Right lobe of liver (tissue), 4 donors: ENCODE results near the gene USP37.

Experiments used
- POLR2A ChIP-seq: fragments of 450-650 bp; IDR thresholded peaks from one replicate; pipeline ENCODE4 v1.6.1; 2017; ENCODE audit warnings: antibody characterized with exemption, mild to moderate bottlenecking
- TF ChIP-seq, protein P1 (sequence below), 4 donors: fragments of 200-600 bp in 3 of 4; fragments of 450-650 bp in 1 of 4; IDR thresholded peaks; one replicate each; pipeline versions ENCODE4 v1.5.1 to v1.8.0; 2016 to 2022; ENCODE audit warnings: antibody characterized with exemption in 4 of 4, mild to moderate bottlenecking in 2 of 4
- donor health status: DM: no; HTN: no; CAD: no.
- donor health status: DM: no; HTN: no; CAD: no.
- donor health status: DM: no; HTN: yes; CAD: no.

DNA sequence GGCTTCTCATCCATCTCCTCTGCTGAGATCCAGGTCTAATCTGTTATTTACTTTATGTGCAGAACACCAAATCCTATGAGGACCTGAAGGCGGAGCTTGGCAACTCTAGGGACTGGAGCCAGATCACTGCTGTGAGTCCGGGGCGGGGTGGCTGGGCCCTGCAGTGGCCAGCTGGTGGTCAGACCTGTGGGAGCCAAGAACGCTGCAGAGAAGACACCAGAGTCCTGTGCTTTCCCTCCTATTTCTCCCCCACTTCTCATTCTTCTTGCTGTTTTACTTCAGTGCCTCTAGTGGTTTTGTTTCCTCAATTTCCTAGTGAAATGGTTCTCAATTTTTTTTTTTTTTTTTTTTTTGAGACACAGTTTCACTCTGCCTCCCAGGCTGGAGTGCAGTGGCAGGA, 129.6 kb downstream of the USP37 start:
- TF ChIP-seq, protein P1, sequence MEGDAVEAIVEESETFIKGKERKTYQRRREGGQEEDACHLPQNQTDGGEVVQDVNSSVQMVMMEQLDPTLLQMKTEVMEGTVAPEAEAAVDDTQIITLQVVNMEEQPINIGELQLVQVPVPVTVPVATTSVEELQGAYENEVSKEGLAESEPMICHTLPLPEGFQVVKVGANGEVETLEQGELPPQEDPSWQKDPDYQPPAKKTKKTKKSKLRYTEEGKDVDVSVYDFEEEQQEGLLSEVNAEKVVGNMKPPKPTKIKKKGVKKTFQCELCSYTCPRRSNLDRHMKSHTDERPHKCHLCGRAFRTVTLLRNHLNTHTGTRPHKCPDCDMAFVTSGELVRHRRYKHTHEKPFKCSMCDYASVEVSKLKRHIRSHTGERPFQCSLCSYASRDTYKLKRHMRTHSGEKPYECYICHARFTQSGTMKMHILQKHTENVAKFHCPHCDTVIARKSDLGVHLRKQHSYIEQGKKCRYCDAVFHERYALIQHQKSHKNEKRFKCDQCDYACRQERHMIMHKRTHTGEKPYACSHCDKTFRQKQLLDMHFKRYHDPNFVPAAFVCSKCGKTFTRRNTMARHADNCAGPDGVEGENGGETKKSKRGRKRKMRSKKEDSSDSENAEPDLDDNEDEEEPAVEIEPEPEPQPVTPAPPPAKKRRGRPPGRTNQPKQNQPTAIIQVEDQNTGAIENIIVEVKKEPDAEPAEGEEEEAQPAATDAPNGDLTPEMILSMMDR (IDR thresholded peaks at IDR 0.05): no peak
- no peak for TF ChIP-seq POLR2A
